Esophagus squamous epithelium (tissue), 5 donors: ENCODE measurements around the gene ERN1. TPM values are rescaled to one million over a fixed set of nuclear protein-coding genes. Genes with fewer than 3 reads are reported as not detected.

ENCODE experiments used
- DNase-seq: peaks from one replicate; lab custom pipeline; 2025; lab: John Stamatoyannopoulos, UW
- H3K27ac ChIP-seq, 4 donors: fragments of 200-600 bp; sonication (generic); one replicate each; pipeline ENCODE4 v1.5.1; 2016 to 2019; ENCODE audit warnings: mild to moderate bottlenecking in 1 of 4
- H3K27me3 ChIP-seq, 4 donors: fragments of 200-600 bp; sonication (generic); 1 replicate in 3 of 4; 2 replicates in 1 of 4; pipeline versions ENCODE4 v1.5.1 to v1.6.0; 2017 to 2021; ENCODE audit warnings: antibody characterized with exemption in 1 of 4
- H3K36me3 ChIP-seq, 3 donors: fragments of 200-600 bp; sonication (generic); one replicate each; pipeline ENCODE4 v1.5.1; 2016 to 2019
- H3K4me1 ChIP-seq, 3 donors: fragments of 200-600 bp; sonication (generic); one replicate each; pipeline ENCODE4 v1.5.1; 2017 to 2019
- H3K4me3 ChIP-seq, 4 donors: fragments of 200-600 bp; sonication (generic); 1 replicate in 3 of 4; 2 replicates in 1 of 4; pipeline ENCODE4 v1.5.1; 2016 to 2019; ENCODE audit warnings: mild to moderate bottlenecking in 2 of 4, moderate library complexity in 1 of 4
- H3K9me3 ChIP-seq, 3 donors: fragments of 200-600 bp; sonication (generic); one replicate each; pipeline ENCODE4 v1.5.1; 2016 to 2019
- CTCF ChIP-seq, 6 experiments: fragments of 450-650 bp in 4 of 6; fragments of 200-600 bp in 2 of 6; sonication (generic) in 2 of 6; IDR thresholded peaks; one replicate each; pipeline ENCODE4 v1.5.1; 2016 to 2019; ENCODE audit warnings: antibody characterized with exemption in 6 of 6, mild to moderate bottlenecking in 4 of 6, moderate library complexity in 4 of 6
- POLR2A ChIP-seq, 4 donors: fragments of 450-650 bp; IDR thresholded peaks; one replicate each; pipeline ENCODE4 v1.6.1; 2017; ENCODE audit warnings: antibody characterized with exemption in 4 of 4, mild to moderate bottlenecking in 4 of 4, moderate library complexity in 3 of 4
- WGBS, 2 donors: methylation state at CpG; one replicate each; pipeline ENCODE4 v1.1.5; 2018; 5-methylcytosine and 5-hydroxymethylcytosine counted together
- intact Hi-C: fragments of 100-400 bp; cut with DNase I; formaldehyde crosslinking; loops from one replicate; pipeline ENCODE4 v1.15.0; 2022
- total RNA-seq, 4 donors: library from RNA; depleted of rRNA; stranded (reverse); fragments of >200 nt; gene quantifications; one replicate each; pipeline ENCODE4 v1.1.0, GENCODE V29; 2016
- donor health status: DM: yes; HTN: yes; CAD: no.

The ERN1 gene
- total RNA-seq, 4 donors from 2014 or later, result 9.2 to 19.1 (median 15.1) TPM

- 60 to 72% methylated on average over 1 to 6 of the region's 13 CpGs for WGBS, 2 donors
- no peak for DNase-seq
- H3K4me1 ChIP-seq, result peaks cover 0 to 50% (median 25%) of the 10 kb centered on the region in 3 donors
- no peaks in the 10 kb centered on the region for H3K36me3 ChIP-seq
- H3K27ac ChIP-seq, result peak overlapping the region in 3 of 4 donors; percentile 57 to 72 (median 67)
- intact Hi-C loops, result no loop called here
- TF ChIP-seq CTCF (IDR thresholded peaks at IDR 0.05) (no peak), POLR2A (IDR thresholded peaks at IDR 0.05) (peak in 1 of 4 donors; percentile 10)
- no peaks in the 10 kb centered on the region for H3K27me3 ChIP-seq
- H3K4me3 ChIP-seq, result peak overlapping the region in 1 of 4 donors; percentile 42
- no peaks in the 10 kb centered on the region for H3K9me3 ChIP-seq
Measured at GRCh38 chr17:64006361-64007088, 123.4 kb downstream of the ERN1 start.

- Histone ChIP-seq H3K27me3 (peaks cover 0 to 3% (median 0%) of the 10 kb centered on the region in 4 donors), H3K9me3 (no peaks in the 10 kb centered on the region), H3K27ac (peak overlapping the region in 2 of 4 donors; percentile 67 to 72), H3K36me3 (no peaks in the 10 kb centered on the region), H3K4me1 (peaks cover 0 to 50% (median 30%) of the 10 kb centered on the region in 3 donors), H3K4me3 (peak overlapping the region in 1 of 4 donors; percentile 42)
- WGBS, 2 donors, result 53% methylated on average over 3 of the region's 6 CpGs; no CpG with 5 or more reads in 1 of the 2 donors
- TF ChIP-seq POLR2A (IDR thresholded peaks at IDR 0.05) (no peak), CTCF (IDR thresholded peaks at IDR 0.05) (no peak)
- intact Hi-C loops, result no loop called here
- no peak for DNase-seq
Measured at GRCh38 chr17:64005734-64006167, 124.2 kb downstream of the ERN1 start.

GRCh38 chr17:64004903-64005733 lies 124.8 kb downstream of the ERN1 start:
- Histone ChIP-seq H3K4me1 (peaks cover 0 to 50% (median 30%) of the 10 kb centered on the region in 3 donors), H3K27ac (peak overlapping the region in 2 of 4 donors; percentile 67 to 72), H3K4me3 (peak overlapping the region in 1 of 4 donors; percentile 42), H3K27me3 (peaks cover 0 to 6% (median 0%) of the 10 kb centered on the region in 4 donors), H3K9me3 (no peaks in the 10 kb centered on the region), H3K36me3 (no peaks in the 10 kb centered on the region)
- TF ChIP-seq POLR2A (IDR thresholded peaks at IDR 0.05) (no peak), CTCF (IDR thresholded peaks at IDR 0.05) (no peak)
- WGBS, 2 donors, result 66 to 70% methylated on average over 11 to 13 of the region's 19 CpGs
- DNase-seq, result no peak
- intact Hi-C loops, result no loop called here

GRCh38 chr17:64004218-64004770 lies 125.7 kb downstream of the ERN1 start:
- H3K9me3 ChIP-seq, result no peaks in the 10 kb centered on the region
- no peaks in the 10 kb centered on the region for H3K36me3 ChIP-seq
- intact Hi-C loops, result no loop called here
- no peak for DNase-seq
- H3K27me3 ChIP-seq, result peaks cover 0 to 14% (median under 1%) of the 10 kb centered on the region in 4 donors
- TF ChIP-seq POLR2A (IDR thresholded peaks at IDR 0.05) (no peak), CTCF (IDR thresholded peaks at IDR 0.05) (no peak)
- H3K27ac ChIP-seq, result peak overlapping the region in 1 of 4 donors; percentile 72
- WGBS, 2 donors, result 90 to 96% methylated on average over 4 to 6 of the region's 7 CpGs
- peaks cover 0 to 42% (median 29%) of the 10 kb centered on the region in 3 donors for H3K4me1 ChIP-seq
- H3K4me3 ChIP-seq, result no peak overlapping the region
